Sigmoid colon (tissue), 7 donors: Measurements from ENCODE around the gene TAMM41. TPM values are rescaled to one million over a fixed set of nuclear protein-coding genes. Genes with fewer than 3 reads are reported as not detected.

ENCODE experiments used
- DNase-seq: peaks from one replicate; pipeline ENCODE4 v3.0.0-alpha.2; 2019
- H3K27ac ChIP-seq, 4 donors: fragments of 200-600 bp; sonication (generic); one replicate each; pipeline ENCODE4 v1.5.1; 2016 to 2019; ENCODE audit warnings: mild to moderate bottlenecking in 1 of 4
- H3K27me3 ChIP-seq, 3 donors: fragments of 200-600 bp; sonication (generic); one replicate each; pipeline ENCODE4 v1.5.1; 2019; ENCODE audit warnings: mild to moderate bottlenecking in 1 of 3
- H3K36me3 ChIP-seq, 4 donors: fragments of 200-600 bp; sonication (generic); one replicate each; pipeline ENCODE4 v1.5.1; 2016 to 2019
- H3K4me1 ChIP-seq, 4 donors: fragments of 200-600 bp; sonication (generic); one replicate each; pipeline ENCODE4 v1.5.1; 2017 to 2019
- H3K4me3 ChIP-seq, 4 donors: fragments of 200-600 bp; sonication (generic); one replicate each; pipeline ENCODE4 v1.5.1; 2017 to 2019; ENCODE audit warnings: mild to moderate bottlenecking in 2 of 4, moderate library complexity in 1 of 4
- H3K9me3 ChIP-seq, 4 donors: fragments of 200-600 bp in 3 of 4; sonication (generic) in 3 of 4; one replicate each; pipeline versions ENCODE4 v1.5.1 to v1.6.1; 2013 to 2019
- CTCF ChIP-seq, 4 experiments: fragments of 450-650 bp in 3 of 4; fragments of 200-600 bp in 1 of 4; IDR thresholded peaks; one replicate each; pipeline ENCODE4 v1.5.1; 2016 to 2019; ENCODE audit warnings: antibody characterized with exemption in 4 of 4, mild to moderate bottlenecking in 3 of 4, moderate library complexity in 2 of 4
- EP300 ChIP-seq, 4 donors: sonication (generic); formaldehyde crosslinking; IDR thresholded peaks; one replicate each; pipeline ENCODE4 v1.6.1; 2017; ENCODE audit warnings: antibody characterized with exemption in 4 of 4
- POLR2A ChIP-seq, 2 donors: fragments of 450-650 bp; IDR thresholded peaks; one replicate each; pipeline ENCODE4 v1.6.1; 2016; ENCODE audit warnings: antibody characterized with exemption in 2 of 2, mild to moderate bottlenecking in 2 of 2, moderate library complexity in 2 of 2
- POLR2AphosphoS5 ChIP-seq, 4 donors: sonication (generic); formaldehyde crosslinking; IDR thresholded peaks; one replicate each; pipeline ENCODE4 v1.6.1; 2017; ENCODE audit warnings: antibody characterized with exemption in 4 of 4
- WGBS, 2 donors: extraction: QIAGEN DNeasy Blood & Tissue Kit; methylation state at CpG; one replicate each; pipeline ENCODE4 v1.1.7; 2013; 5-methylcytosine and 5-hydroxymethylcytosine counted together
- intact Hi-C: fragments of 100-400 bp; cut with DNase I; formaldehyde crosslinking; loops from one replicate; pipeline ENCODE4 v1.15.1; 2023
- polyA plus RNA-seq, 3 donors: library from polyadenylated mRNA; stranded (reverse); fragments of 200-250 nt; gene quantifications; one replicate each; pipeline ENCODE4 v1.2.3, GENCODE V29; 2013
- total RNA-seq, 4 donors: library from RNA; depleted of rRNA; stranded (reverse); fragments of >200 nt; gene quantifications; one replicate each; pipeline ENCODE4 v1.1.0, GENCODE V29; 2016
- donor health status: healthy with polysubstance abuse.
- donor health status: Bipolar disorder and iron deficiency.
- donor health status: healthy.

Gene TAMM41
- total and polyA plus RNA-seq, 7 donors = 4.2 to 14.7 (median 10.0) TPM

DNA sequence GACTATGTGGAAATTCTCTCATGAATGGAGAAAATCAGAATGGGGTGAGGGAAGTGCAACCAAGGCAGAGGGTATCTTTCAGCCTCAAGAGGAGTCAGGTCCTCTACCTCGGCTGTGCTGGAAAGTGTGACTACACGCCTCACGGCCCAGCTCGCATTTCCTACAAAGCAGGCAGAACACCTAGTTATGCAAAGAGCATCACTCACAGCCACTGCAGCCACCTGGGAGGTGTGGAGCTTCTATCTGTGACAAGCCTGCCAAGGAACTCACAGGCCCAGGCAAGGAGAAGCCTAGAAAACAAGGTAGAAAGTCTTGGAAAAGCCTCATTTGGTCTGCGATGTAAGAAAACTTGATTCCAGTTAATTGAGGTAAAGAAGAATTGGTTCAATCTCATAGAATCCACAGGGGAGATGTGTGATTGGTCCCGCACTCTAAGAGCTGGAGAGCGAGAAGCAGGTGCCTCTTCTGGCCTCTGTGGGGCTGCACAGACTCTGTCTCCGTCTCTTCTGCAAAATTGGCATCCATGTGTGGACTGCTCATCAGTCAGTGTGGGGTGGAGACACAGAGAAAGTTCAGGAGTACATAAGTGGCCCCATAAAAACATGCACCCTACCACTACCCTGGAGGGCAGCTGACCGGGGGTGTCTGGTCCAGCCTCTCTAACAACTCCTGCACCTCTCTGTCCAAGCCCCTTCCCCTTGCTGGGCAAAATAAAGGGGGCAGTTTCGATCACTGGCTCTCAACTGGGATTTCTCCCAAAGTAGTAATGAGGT lies 76.8 kb downstream of the TAMM41 start:
- no peak overlapping the region for H3K27ac ChIP-seq
- no peaks in the 10 kb centered on the region for H3K36me3 ChIP-seq
- no peaks in the 10 kb centered on the region for H3K9me3 ChIP-seq
- peak overlapping the region in 1 of 4 donors; percentile 10 for H3K4me3 ChIP-seq
- H3K27me3 ChIP-seq = no peaks in the 10 kb centered on the region
- intact Hi-C loops = no loop called here
- TF ChIP-seq EP300 (IDR thresholded peaks at IDR 0.05) (no peak), POLR2AphosphoS5 (IDR thresholded peaks at IDR 0.05) (no peak)
- peaks cover 0 to 13% (median 5%) of the 10 kb centered on the region in 4 donors for H3K4me1 ChIP-seq
- WGBS, 2 donors = 64 to 74% methylated on average over 10 of the region's 10 CpGs
- DNase-seq = no peak

GRCh38 chr3:11768604-11769003 lies 78.1 kb downstream of the TAMM41 start:
- H3K9me3 ChIP-seq = no peaks in the 10 kb centered on the region
- DNase-seq = no peak
- H3K27me3 ChIP-seq = no peaks in the 10 kb centered on the region
- WGBS, 2 donors = 94 to 95% methylated on average over 3 of the region's 3 CpGs
- H3K4me1 ChIP-seq = peaks cover 0 to 13% (median 5%) of the 10 kb centered on the region in 4 donors
- H3K27ac ChIP-seq = no peak overlapping the region
- no peak for TF ChIP-seq POLR2AphosphoS5 (IDR thresholded peaks at IDR 0.05)
- TF ChIP-seq POLR2A (IDR thresholded peaks at IDR 0.05) = no peak
- no peak for TF ChIP-seq CTCF (IDR thresholded peaks at IDR 0.05)
- TF ChIP-seq EP300 (IDR thresholded peaks at IDR 0.05) = no peak
- intact Hi-C loops = no loop called here
- no peaks in the 10 kb centered on the region for H3K36me3 ChIP-seq
- no peak overlapping the region for H3K4me3 ChIP-seq

DNA sequence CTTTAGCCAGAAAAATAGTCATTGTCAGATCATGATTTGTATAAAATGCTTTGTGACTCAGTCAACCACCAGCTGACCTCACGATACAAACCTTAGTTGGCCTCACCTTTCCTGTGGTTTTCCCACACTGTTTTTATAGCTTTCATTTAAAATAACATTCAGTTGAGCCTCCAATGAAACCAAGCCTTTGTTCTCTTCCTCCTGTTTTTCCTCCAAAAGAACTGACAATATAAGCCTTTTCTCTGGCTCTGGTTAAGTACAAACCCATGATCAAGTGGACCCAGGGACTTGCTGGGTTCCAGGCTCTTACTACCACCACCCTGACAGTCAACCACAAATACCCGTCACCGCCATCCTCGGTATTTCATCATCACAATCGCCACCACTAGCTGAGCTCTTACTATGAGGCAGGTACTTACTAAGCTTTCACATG lies 81.7 kb downstream of the TAMM41 start:
- DNase-seq = no peak
- Histone ChIP-seq H3K27me3 (no peaks in the 10 kb centered on the region), H3K4me3 (no peak overlapping the region), H3K36me3 (no peaks in the 10 kb centered on the region), H3K27ac (no peak overlapping the region), H3K4me1 (peaks cover 0 to under 1% (median under 1%) of the 10 kb centered on the region in 4 donors), H3K9me3 (no peaks in the 10 kb centered on the region)
- TF ChIP-seq POLR2AphosphoS5 (IDR thresholded peaks at IDR 0.05) = no peak
- no peak for TF ChIP-seq POLR2A (IDR thresholded peaks at IDR 0.05)
- TF ChIP-seq EP300 (IDR thresholded peaks at IDR 0.05) = no peak
- TF ChIP-seq CTCF (IDR thresholded peaks at IDR 0.05) = no peak
- WGBS, 2 donors = 72 to 78% methylated on average over 5 of the region's 5 CpGs
- intact Hi-C loops = no loop called here

- TF ChIP-seq EP300 (IDR thresholded peaks at IDR 0.05) (no peak), POLR2A (IDR thresholded peaks at IDR 0.05) (no peak), POLR2AphosphoS5 (IDR thresholded peaks at IDR 0.05) (no peak), CTCF (IDR thresholded peaks at IDR 0.05) (no peak)
- WGBS, 2 donors = 77 to 87% methylated on average over 2 of the region's 2 CpGs
- Histone ChIP-seq H3K36me3 (no peaks in the 10 kb centered on the region), H3K27me3 (no peaks in the 10 kb centered on the region), H3K27ac (no peak overlapping the region), H3K4me3 (no peak overlapping the region), H3K9me3 (no peaks in the 10 kb centered on the region), H3K4me1 (no peaks in the 10 kb centered on the region)
- intact Hi-C loops = no loop called here
- DNase-seq = no peak
Measured at GRCh38 chr3:11759996-11760395, 86.7 kb downstream of the TAMM41 start.

GRCh38 chr3:11757929-11758328 lies 88.8 kb downstream of the TAMM41 start:
- H3K27ac ChIP-seq = no peak overlapping the region
- no peaks in the 10 kb centered on the region for H3K27me3 ChIP-seq
- H3K9me3 ChIP-seq = no peaks in the 10 kb centered on the region
- WGBS, 2 donors = 88 to 90% methylated on average over 6 of the region's 6 CpGs
- intact Hi-C loops = no loop called here
- TF ChIP-seq POLR2A (IDR thresholded peaks at IDR 0.05) (no peak), CTCF (IDR thresholded peaks at IDR 0.05) (no peak), POLR2AphosphoS5 (IDR thresholded peaks at IDR 0.05) (no peak), EP300 (IDR thresholded peaks at IDR 0.05) (no peak)
- H3K4me1 ChIP-seq = no peaks in the 10 kb centered on the region
- H3K36me3 ChIP-seq = no peaks in the 10 kb centered on the region
- no peak for DNase-seq
- H3K4me3 ChIP-seq = no peak overlapping the region
